ENCODE measurements around the gene CLDN10.

- TF ChIP-seq CTCF (IDR thresholded peaks at IDR 0.05) (no peak), ETV6 (CRISPR knock-in tag; IDR thresholded peaks at IDR 0.05) (no peak)
Measured at GRCh38 chr13:95507991-95508390, 44.5 kb upstream of the CLDN10 start.

All from WTC11 (cell line).